Immature natural killer cell (primary cell): ENCODE measurements around the gene TAC3. TPM values are rescaled to one million over a fixed set of nuclear protein-coding genes. Genes with fewer than 3 reads are reported as not detected.
A peak's percentile ranks its signal among the peaks of the same experiment; 100 is the strongest.
"Not testable (repeated sequence)": the region's sequence is repeated elsewhere in the genome, so short reads cannot be mapped to it uniquely, and the experiment has no call there.

Experiments
- DNase-seq, 3 donors: peaks; one replicate each; pipeline ENCODE4 v3.0.0; 2022; ENCODE audit warnings: mixed read lengths in 1 of 3
- H3K27ac Mint-ChIP-seq, 6 donors: one replicate each; pipeline ENCODE4 v1.8.0; 2020; ENCODE audit warnings: mixed read lengths in 6 of 6, mild to moderate bottlenecking in 5 of 6, inconsistent platforms in 4 of 6, moderate library complexity in 3 of 6
- H3K27me3 Mint-ChIP-seq, 3 donors: one replicate each; pipeline ENCODE4 v1.8.0; 2020 to 2021; ENCODE audit warnings: low read depth in 3 of 3, mild to moderate bottlenecking in 3 of 3, mixed read lengths in 3 of 3, moderate library complexity in 3 of 3, inconsistent platforms in 1 of 3
- H3K36me3 Mint-ChIP-seq, 3 donors: one replicate each; pipeline ENCODE4 v1.8.0; 2020; ENCODE audit warnings: mixed read lengths in 3 of 3, inconsistent platforms in 2 of 3, mild to moderate bottlenecking in 2 of 3
- H3K4me1 Mint-ChIP-seq, 2 donors: one replicate each; pipeline ENCODE4 v1.8.0; 2020; ENCODE audit warnings: inconsistent platforms in 2 of 2, mild to moderate bottlenecking in 2 of 2, mixed read lengths in 2 of 2, moderate library complexity in 1 of 2
- H3K4me3 Mint-ChIP-seq, 5 donors: one replicate each; pipeline ENCODE4 v1.8.0; 2020; ENCODE audit warnings: mild to moderate bottlenecking in 5 of 5, mixed read lengths in 5 of 5, inconsistent platforms in 3 of 5, moderate library complexity in 3 of 5
- H3K9me3 Mint-ChIP-seq, 6 donors: one replicate each; pipeline ENCODE4 v1.8.0; 2020; ENCODE audit warnings: mild to moderate bottlenecking in 6 of 6, mixed read lengths in 6 of 6, inconsistent platforms in 4 of 6, moderate library complexity in 3 of 6
- polyA plus RNA-seq, 3 donors: library from polyadenylated mRNA; unstranded; fragments of 300-500 nt; fragmentation: Illumina TruSeq; gene quantifications; one replicate each; pipeline ENCODE4 v1.2.3, GENCODE V29; 2021

The TAC3 gene
- polyA plus RNA-seq, 3 donors from 2014 or later, result not detected

DNA sequence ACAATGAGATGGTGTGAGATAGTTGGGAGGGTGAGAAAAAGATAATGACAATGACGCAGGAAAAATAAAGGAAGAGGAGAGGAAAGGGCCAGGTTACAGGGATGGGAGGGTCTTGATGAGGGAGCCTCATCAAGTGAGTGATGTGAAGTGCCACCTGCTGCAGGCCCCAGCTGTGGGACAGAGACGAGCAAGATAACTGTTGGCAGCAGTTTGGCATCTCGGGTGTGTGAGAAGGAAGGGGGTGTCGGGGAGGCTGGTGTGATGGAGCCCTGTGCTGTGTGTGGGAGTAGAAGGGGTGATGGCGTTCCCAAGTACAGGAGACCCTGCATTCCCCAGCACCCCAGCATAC is 11.4 kb upstream of the TAC3 start:
- no peak for DNase-seq
- H3K27ac Mint-ChIP-seq, result no peak overlapping the region
- no peak overlapping the region for H3K4me3 Mint-ChIP-seq
- H3K36me3 Mint-ChIP-seq, result no peaks in the 10 kb centered on the region
- no peaks in the 10 kb centered on the region for H3K9me3 Mint-ChIP-seq
- peaks cover 8 to 12% of the 10 kb centered on the region in 2 donors for H3K4me1 Mint-ChIP-seq
- H3K27me3 Mint-ChIP-seq, result peaks cover 0 to 7% (median 5%) of the 10 kb centered on the region in 3 donors

DNA sequence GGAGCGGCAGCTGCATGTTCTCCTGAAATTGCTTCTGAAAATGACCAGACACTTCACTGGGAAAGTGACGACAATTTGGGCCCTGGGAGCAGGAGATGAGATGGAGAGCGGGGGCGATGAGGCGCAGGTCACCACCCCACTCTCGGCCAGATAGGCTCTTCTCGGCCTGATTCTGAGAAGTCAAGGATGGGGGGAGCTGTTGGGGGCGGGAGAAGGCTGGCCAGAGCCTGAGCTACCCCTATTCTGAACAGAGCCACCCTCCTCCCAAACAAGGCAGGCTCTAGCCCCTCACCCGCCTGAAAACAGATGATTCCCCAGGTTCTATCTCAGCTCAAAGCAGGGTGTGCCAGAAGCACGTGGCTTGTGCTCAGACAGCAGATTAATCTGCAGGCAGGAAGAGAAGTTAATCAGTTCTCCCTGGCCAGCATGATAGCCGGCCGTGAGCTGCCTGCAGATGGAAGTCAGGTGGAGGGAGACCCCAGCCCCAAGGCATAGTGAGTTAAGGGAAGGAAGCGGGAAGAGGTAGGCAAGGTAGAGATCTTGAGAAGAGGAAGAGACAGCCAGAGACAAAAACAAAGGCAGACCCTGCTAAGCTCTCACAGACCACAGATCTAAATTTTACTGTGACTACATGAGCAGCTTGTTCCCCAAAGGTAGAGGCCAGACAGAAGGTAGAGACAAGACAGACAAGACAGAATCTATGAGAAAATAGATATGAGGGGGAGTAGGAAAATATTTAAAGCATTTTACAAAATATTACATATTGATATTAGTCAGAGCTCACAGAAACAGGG is 10.9 kb upstream of the TAC3 start:
- Mint-ChIP-seq H3K27ac (peak overlapping the region in 1 of 6 donors; percentile 55), H3K27me3 (peaks cover 0 to 7% (median 5%) of the 10 kb centered on the region in 3 donors), H3K4me3 (no peak overlapping the region), H3K36me3 (no peaks in the 10 kb centered on the region), H3K4me1 (peaks cover 8 to 12% of the 10 kb centered on the region in 2 donors), H3K9me3 (no peaks in the 10 kb centered on the region)
- DNase-seq, result no peak

DNA sequence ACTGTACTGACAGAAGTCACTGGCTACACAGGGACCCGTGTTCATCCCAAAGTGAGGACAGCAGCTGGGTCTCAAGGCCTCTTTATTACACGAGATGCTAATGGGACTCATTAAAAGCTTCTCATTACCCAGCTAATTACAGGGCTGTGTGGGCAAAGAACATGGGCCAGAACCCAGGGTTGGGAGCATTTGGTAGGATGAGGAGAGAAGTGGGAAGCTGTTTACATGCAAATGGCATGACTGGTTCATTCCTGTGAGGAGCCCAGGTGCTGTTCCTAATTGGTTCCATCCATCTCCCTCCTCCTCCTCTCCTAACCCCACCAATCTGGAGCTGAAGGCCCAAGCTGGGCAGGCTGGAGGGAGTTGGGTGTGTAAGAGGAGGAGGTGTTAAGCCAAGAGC is 8.9 kb upstream of the TAC3 start:
- Mint-ChIP-seq H3K9me3 (no peaks in the 10 kb centered on the region), H3K27ac (no peak overlapping the region), H3K4me3 (no peak overlapping the region), H3K27me3 (peaks cover 0 to 5% (median 1%) of the 10 kb centered on the region in 3 donors), H3K36me3 (no peaks in the 10 kb centered on the region), H3K4me1 (peaks cover 0 to 7% of the 10 kb centered on the region in 2 donors)
- no peak for DNase-seq

DNA sequence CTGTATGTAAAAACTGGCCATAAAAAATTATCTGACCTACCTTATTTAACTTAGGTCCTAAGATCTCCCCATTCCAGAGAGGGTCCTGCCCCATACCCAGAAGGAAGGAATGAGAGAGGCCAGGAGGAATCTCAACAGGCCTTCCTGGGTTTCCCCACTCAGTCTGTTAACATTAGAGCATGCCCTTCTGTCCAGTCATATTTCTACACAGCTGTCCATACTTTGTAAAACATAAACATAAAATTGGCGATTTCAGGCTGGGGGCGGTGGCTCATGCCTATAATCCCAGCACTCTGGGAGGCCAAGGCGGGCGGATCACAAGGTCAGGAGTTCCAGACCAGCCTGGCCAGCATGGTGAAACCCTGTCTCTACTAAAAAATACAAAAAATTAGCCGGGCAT is 6.0 kb upstream of the TAC3 start:
- not testable (repeated sequence) for H3K27me3 Mint-ChIP-seq, H3K4me3 Mint-ChIP-seq, DNase-seq, H3K36me3 Mint-ChIP-seq, H3K27ac Mint-ChIP-seq, H3K9me3 Mint-ChIP-seq, H3K4me1 Mint-ChIP-seq

DNA sequence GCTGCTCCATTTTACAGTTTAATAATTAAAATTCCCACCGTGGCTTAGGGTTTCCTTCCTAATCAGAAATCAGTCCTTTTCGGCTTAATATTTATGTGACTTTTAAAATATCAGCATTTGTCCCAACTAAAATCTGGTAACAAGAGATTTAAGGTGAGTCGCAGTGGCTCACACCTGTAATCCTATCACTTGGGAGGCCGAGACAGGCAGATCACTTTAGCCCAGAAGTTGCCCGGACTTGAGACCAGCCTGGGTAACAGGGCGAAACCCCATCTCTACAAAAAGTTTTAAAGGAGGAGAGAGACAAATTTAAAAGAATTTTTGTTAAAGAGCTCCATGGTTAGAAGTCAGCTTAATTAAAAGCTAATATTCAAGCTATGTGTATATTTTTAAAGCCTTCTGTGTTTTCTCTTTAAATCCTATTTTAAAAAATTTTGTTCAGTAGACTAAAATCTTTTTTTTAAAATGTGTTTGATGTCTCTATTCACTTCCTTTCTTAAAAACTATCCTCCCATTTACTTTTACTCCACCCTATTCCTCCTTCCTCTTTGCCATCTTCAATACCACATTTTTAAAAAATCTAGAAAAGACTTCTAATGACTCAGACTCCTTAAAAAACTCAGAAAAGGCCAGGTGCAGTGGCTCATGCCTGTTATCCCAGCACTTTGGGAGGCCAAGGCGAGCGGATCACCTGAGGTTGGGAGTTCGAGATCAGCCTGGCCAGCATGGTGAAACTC is 3.8 kb upstream of the TAC3 start:
- Mint-ChIP-seq H3K27me3 (peaks cover 0 to 9% (median 5%) of the 10 kb centered on the region in 3 donors), H3K9me3 (no peaks in the 10 kb centered on the region), H3K36me3 (no peaks in the 10 kb centered on the region), H3K4me3 (no peak overlapping the region), H3K27ac (no peak overlapping the region), H3K4me1 (no peaks in the 10 kb centered on the region)
- no peak for DNase-seq

DNA sequence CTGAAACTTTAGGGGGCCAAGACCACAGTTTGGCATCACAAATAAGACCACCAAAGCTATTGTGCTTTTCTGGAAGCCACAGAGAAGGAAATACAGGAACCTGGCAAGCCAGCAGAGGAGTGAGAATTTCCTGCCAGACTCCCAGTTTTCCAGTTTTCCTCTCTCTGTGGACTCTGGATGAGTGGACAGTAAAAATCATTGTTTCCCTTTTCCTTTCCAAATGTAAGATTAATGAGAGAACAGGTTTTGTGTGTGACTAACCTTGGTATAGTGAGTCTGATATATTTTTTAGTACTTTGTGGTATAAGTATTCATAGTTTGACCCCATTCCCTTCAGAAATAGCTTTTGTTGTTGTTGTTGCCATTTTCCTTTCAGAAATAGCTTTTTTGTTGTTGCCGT is 2.6 kb upstream of the TAC3 start:
- H3K9me3 Mint-ChIP-seq, result no peaks in the 10 kb centered on the region
- no peak overlapping the region for H3K4me3 Mint-ChIP-seq
- no peaks in the 10 kb centered on the region for H3K36me3 Mint-ChIP-seq
- H3K27ac Mint-ChIP-seq, result no peak overlapping the region
- DNase-seq, result no peak
- no peaks in the 10 kb centered on the region for H3K4me1 Mint-ChIP-seq
- H3K27me3 Mint-ChIP-seq, result peaks cover 0 to 11% (median 8%) of the 10 kb centered on the region in 3 donors

DNA sequence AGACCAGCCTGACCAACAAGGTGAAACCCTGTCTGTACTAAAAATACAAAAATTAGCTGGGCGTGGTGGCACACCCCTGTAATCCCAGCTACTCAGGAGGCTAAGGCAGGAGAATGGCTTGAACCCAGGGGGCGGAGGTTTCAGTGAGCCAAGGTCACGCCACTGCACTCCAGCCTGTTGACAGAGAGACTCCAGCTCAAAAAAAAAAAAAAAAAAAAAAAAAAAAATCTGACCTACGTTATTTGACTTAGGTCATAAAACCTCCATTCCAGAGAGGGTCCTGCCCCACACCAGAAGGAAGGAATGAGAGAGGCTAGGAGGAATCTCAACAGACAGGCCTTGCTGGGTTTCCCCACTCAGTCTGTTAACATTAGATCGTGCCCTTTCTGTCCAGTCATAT is 2.0 kb upstream of the TAC3 start:
- H3K4me1 Mint-ChIP-seq, H3K4me3 Mint-ChIP-seq, H3K36me3 Mint-ChIP-seq, H3K27ac Mint-ChIP-seq, H3K9me3 Mint-ChIP-seq, DNase-seq: not testable (repeated sequence)
- H3K27me3 Mint-ChIP-seq, result peaks cover 0 to 11% (median 8%) of the 10 kb centered on the region in 3 donors

DNA sequence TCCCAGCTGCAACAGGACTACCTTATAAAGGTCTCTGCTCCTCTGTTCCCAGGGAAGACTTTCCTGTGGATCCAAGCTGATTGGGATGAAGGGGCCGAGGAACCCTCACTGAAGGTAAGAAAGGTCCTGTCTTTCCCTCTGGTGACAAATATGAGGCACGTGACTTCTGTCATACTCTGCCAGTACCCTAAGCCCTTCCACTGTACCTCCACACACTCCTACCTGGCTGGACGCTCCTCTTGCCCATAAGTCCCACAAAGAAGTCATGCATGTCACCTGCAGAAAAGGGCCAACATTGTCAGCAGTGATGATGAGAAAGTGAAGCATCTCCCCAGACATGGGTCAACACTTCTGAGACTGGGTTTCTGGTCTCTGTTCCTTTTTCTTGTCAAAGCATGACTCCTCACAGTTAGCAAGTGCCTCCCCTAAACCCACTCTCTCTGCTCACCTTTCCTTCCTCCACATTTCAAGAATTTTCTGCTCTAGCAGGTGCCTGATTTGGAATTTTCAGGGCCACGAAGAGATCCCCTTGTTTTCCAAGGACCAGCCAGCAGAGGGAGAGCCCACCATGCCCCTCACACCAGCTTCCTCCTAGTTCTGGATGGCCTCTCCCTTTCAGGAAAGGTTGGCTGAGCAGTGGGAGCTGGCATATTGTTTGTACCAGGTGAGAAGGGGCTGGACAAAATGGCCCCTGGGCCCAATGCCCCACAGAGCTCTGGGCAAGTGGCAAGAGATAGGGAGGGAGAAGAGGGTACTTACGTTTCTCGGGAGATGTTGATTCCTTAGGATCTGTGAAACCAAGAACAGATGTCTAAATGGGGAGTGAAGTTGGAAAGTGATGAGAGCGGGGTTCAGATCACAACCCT is 3.5 kb downstream of the TAC3 start:
- Mint-ChIP-seq H3K27ac (no peak overlapping the region), H3K4me3 (no peak overlapping the region), H3K4me1 (peaks cover 3 to 5% of the 10 kb centered on the region in 2 donors)

DNA sequence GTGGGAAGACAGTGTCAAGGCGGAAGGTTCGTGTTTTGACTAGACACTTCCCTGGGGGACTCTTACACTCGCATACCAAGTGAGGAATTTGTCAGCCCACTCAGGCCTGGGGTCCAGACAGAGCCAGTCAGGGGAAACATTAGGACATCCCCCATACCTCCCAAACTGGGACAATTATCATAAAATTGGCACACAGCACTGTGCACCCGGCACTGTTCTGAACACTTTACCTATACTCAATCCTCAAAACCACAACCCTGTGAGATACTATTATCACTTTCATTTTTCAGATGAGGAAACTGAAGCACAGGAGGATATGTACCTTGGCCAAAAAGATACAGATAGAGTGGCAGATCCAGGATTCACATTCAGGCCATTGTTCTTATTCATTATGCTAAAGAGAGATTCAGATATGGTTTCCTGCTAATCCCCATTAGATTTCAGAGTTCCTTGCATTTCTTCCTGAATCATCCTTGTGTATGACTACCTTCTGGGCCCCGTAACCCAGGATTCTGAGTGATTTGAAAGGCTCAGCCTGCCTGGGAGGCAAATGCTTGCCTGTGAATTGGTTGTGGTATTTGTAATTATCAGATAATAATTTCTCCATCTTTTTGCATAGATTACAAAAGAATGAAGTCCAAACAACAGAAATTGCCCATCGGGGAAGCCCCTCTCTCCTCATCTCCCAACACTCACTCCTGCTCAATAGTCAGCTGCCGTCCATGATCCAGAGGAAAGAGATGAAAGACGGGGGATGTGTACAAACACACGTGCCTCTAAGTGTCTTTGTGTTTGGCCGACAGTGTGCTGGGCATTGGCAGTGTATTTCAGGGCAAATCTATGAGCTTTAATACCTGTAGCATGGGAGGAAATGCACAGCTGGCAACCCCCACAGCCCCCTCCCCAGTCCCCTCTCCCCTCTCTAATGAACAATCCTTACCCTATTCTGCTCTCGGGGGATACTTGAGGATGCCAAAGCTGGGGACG is 4.6 kb downstream of the TAC3 start:
- Mint-ChIP-seq H3K27me3 (peaks cover 3 to 14% (median 8%) of the 10 kb centered on the region in 3 donors), H3K36me3 (no peaks in the 10 kb centered on the region), H3K9me3 (no peaks in the 10 kb centered on the region), H3K4me1 (peaks cover 12 to 16% of the 10 kb centered on the region in 2 donors), H3K27ac (no peak overlapping the region), H3K4me3 (no peak overlapping the region)
- DNase-seq, result no peak

More for the DNA sequence above, 3.5 kb downstream of the TAC3 start:
- no peaks in the 10 kb centered on the region for H3K36me3 Mint-ChIP-seq
- DNase-seq, result no peak
- H3K9me3 Mint-ChIP-seq, result no peaks in the 10 kb centered on the region
- peaks cover 2 to 11% (median 7%) of the 10 kb centered on the region in 3 donors for H3K27me3 Mint-ChIP-seq

DNA sequence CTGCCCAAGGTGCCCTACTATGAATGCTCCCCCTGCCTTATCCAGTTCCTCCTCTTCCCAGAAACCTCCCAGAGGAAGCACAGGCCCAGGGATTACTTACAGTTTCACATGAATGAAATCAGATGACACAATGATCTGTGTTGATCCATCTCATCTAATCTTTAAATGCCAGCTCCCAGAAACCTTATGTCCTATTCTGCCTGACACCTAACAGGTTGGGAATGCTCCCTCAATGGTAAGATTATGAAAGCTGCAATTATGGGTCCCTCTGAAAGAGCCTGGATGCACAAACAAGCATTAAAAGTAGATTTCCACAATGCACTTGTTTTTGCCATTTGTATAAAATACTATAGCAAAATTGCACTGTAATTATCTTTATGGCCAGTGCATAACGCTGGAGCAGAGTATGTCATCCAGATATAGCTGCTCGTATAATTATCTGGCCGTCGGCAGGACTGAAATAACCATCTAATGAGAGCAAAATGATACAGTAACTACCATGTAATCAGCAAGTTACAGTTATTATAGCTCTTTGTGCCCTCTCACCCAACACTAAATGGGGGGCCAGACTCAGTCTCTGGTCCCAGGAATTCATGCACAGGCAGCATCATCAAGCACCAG is 5.6 kb downstream of the TAC3 start:
- Mint-ChIP-seq H3K27ac (no peak overlapping the region), H3K4me1 (peaks cover 16 to 22% of the 10 kb centered on the region in 2 donors), H3K4me3 (no peak overlapping the region), H3K9me3 (no peaks in the 10 kb centered on the region), H3K36me3 (no peaks in the 10 kb centered on the region), H3K27me3 (peaks cover 5 to 16% (median 8%) of the 10 kb centered on the region in 3 donors)
- DNase-seq, result no peak

DNA sequence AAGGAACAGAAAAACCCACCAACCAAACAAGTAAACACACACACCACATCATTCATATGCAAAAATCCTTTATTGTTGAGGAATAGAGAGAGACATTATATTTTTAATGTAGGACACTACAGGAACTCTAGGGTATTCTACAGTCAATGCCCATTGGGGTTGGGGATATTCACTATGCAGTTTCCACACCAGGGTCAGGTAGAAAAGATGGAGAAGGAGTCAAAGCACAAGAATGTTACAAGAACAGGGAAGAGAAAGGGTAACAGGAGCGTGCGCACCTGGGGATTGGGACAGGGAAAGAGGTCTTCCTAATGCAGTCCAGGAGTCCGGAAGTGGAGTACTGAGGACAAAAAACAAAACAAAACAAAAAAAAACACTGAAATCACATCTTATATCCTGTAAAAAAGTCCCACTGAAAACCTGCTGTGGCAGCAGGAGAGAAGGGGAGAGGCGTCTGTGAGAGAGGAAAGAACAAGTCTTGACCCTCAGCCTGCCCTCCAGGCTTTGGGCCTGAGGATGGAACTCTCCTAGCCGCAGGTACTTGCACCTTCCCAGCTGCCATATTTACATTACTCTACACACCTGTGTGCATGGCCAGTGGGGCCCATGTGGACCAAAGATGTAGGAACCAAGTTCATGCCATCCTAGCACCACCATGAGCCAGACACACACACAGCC is 6.2 kb downstream of the TAC3 start:
- H3K36me3 Mint-ChIP-seq, result no peaks in the 10 kb centered on the region
- no peak overlapping the region for H3K27ac Mint-ChIP-seq

DNA sequence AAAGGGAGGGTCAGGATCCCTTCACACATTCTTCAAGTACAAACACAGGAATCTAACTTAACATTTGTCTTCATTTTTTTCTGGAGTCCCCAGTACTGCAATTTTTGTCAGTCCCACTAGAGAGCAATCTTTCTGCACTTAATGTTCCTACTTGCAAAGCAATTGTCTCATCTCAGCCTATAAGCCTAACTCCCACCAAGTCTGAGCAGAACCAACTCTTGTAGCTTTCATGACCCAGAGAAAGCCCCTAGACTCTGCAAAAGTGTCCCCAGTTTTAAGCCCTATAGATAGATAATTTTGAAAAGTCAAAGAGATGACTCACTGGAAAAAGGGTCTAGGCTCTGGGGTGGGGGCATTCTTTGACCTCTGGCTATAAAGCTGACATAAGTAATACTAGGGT is 8.2 kb downstream of the TAC3 start:
- Mint-ChIP-seq H3K4me1 (peaks cover 31 to 45% of the 10 kb centered on the region in 2 donors), H3K36me3 (peaks cover 4 to 12% (median 4%) of the 10 kb centered on the region in 3 donors), H3K27ac (peak overlapping the region in 5 of 6 donors; percentile 12 to 51 (median 29)), H3K9me3 (no peaks in the 10 kb centered on the region), H3K27me3 (peaks cover 2 to 9% (median 5%) of the 10 kb centered on the region in 3 donors), H3K4me3 (peak overlapping the region in 3 of 5 donors; percentile 48 to 90 (median 88))
- DNase-seq, result peak; percentile 7 to 39 (median 15)

More for the DNA sequence above, 6.2 kb downstream of the TAC3 start:
- DNase-seq, result no peak
- H3K4me1 Mint-ChIP-seq, result peaks cover 23 to 28% of the 10 kb centered on the region in 2 donors
- H3K4me3 Mint-ChIP-seq, result no peak overlapping the region
- H3K9me3 Mint-ChIP-seq, result no peaks in the 10 kb centered on the region
- H3K27me3 Mint-ChIP-seq, result peaks cover 3 to 12% (median 5%) of the 10 kb centered on the region in 3 donors
